Endothelial cell of umbilical vein (primary cell): ENCODE data around the gene SCP2. TPM values are rescaled to one million over a fixed set of nuclear protein-coding genes. Genes with fewer than 3 reads are reported as not detected.

ENCODE experiments used
- BruUV-seq: library from RNA; stranded (reverse); fragments of 400-500 nt; replicated peaks from 2 replicates; lab custom pipeline; 2021; lab: Mats Ljungman, UMichigan
- CTCF ChIA-PET: fragments of 300-600, 350-600 bp; sonication (Branson Sonifier 250); formaldehyde crosslinking; loops from one replicate; lab custom pipeline; 2021; ENCODE audit warnings: antibody characterized with exemption, inconsistent platforms; lab: Charles Lee
- POLR2A ChIA-PET: fragments of 300-600, 350-600 bp; sonication (Branson Sonifier 250); formaldehyde crosslinking; loops from one replicate; lab custom pipeline; 2021; ENCODE audit warnings: antibody characterized with exemption, inconsistent platforms; lab: Charles Lee
- DNase-seq: peaks from one replicate; pipeline ENCODE4 v3.0.0-alpha.2; 2011; ENCODE audit warnings: low read depth, low spot score
- FAIRE-seq: peaks from 2 replicates; lab custom pipeline; 2011; peaks lifted over from hg19 to GRCh38; lab: Jason Lieb, UNC
- H2AFZ ChIP-seq: 2 replicates; pipeline ENCODE4 v1.6.0; 2012; ENCODE audit warnings: low read depth, low read length, control low read depth, inconsistent platforms
- H3K27ac ChIP-seq: 2 replicates; pipeline ENCODE4 v1.5.1; 2011; ENCODE audit warnings: low read depth, mild to moderate bottlenecking, control low read depth, low read length, moderate library complexity; ENCODE audit not compliant: insufficient read depth
- H3K27me3 ChIP-seq, 2 experiments: 2 replicates each; pipeline versions ENCODE4 v1.6.0 to v1.6.1; 2011; ENCODE audit warnings: low read length in 2 of 2, mixed read lengths in 1 of 2; ENCODE audit not compliant: control insufficient read depth in 2 of 2, insufficient read depth in 2 of 2
- H3K36me3 ChIP-seq, 2 experiments: 2 replicates in 1 of 2; 3 replicates in 1 of 2; pipeline ENCODE4 v1.5.1; 2011; ENCODE audit warnings: low read length in 2 of 2, mild to moderate bottlenecking in 1 of 2, moderate library complexity in 1 of 2; ENCODE audit not compliant: control insufficient read depth in 2 of 2, insufficient read depth in 2 of 2; ENCODE audit errors: extremely low read depth in 1 of 2
- H3K4me1 ChIP-seq: 3 replicates; pipeline ENCODE4 v1.5.1; 2011; ENCODE audit warnings: mild to moderate bottlenecking, low read length; ENCODE audit not compliant: control insufficient read depth, insufficient read depth; ENCODE audit errors: extremely low read depth
- H3K4me2 ChIP-seq: 2 replicates; pipeline ENCODE4 v1.6.1; 2011; ENCODE audit warnings: low read length, control low read depth, mixed read lengths; ENCODE audit not compliant: insufficient read depth
- H3K4me3 ChIP-seq, 3 experiments: fragments of 200-600 bp in 1 of 3; sonication (generic), shearing (Covaris generic) in 1 of 3; replicated peaks in 1 of 3; 2 replicates each; pipeline ENCODE4 v1.5.1; 2011 to 2016; ENCODE audit warnings: control low read depth in 3 of 3, low read length in 3 of 3, mild to moderate bottlenecking in 2 of 3, inconsistent platforms in 1 of 3, low read depth in 1 of 3, moderate library complexity in 1 of 3; ENCODE audit not compliant: insufficient read depth in 1 of 3
- H3K79me2 ChIP-seq: 2 replicates; pipeline ENCODE4 v1.6.0; 2012; ENCODE audit warnings: low read length, inconsistent platforms; ENCODE audit not compliant: control insufficient read depth, insufficient read depth
- H3K9ac ChIP-seq: replicated peaks from 2 replicates; pipeline ENCODE3; 2011; ENCODE audit warnings: low read length, control low read depth; ENCODE audit not compliant: insufficient read depth; ENCODE audit errors: extremely low read depth
- H3K9me1 ChIP-seq: replicated peaks from 3 replicates; pipeline ENCODE4 v1.6.0; 2011; ENCODE audit warnings: mild to moderate bottlenecking, low read length; ENCODE audit not compliant: control insufficient read depth, insufficient read depth; ENCODE audit errors: extremely low read depth
- H3K9me3 ChIP-seq: replicated peaks from 2 replicates; pipeline ENCODE4 v1.5.1; 2012; ENCODE audit warnings: low read length, inconsistent platforms; ENCODE audit not compliant: control insufficient read depth, insufficient read depth
- H4K20me1 ChIP-seq: replicated peaks from 2 replicates; pipeline ENCODE3; 2011; ENCODE audit warnings: mild to moderate bottlenecking, low read length; ENCODE audit not compliant: control insufficient read depth, insufficient read depth; ENCODE audit errors: extremely low read depth
- EZH2 ChIP-seq: IDR thresholded peaks from 2 replicates; pipeline ENCODE4 v1.6.1; 2012; ENCODE audit warnings: borderline replicate concordance, low read depth, mild to moderate bottlenecking, moderate library complexity, low read length, inconsistent platforms; ENCODE audit not compliant: severe bottlenecking
- FOS ChIP-seq: IDR thresholded peaks from 2 replicates; pipeline ENCODE4 v1.6.1; 2011; ENCODE audit warnings: mild to moderate bottlenecking, low read length, moderate library complexity, borderline replicate concordance; ENCODE audit not compliant: insufficient read depth
- GATA2 ChIP-seq: IDR thresholded peaks from 2 replicates; pipeline ENCODE4 v1.7.0; 2011; ENCODE audit warnings: low read depth, mild to moderate bottlenecking, moderate library complexity, mixed read lengths, low read length; ENCODE audit not compliant: insufficient read length, insufficient read depth
- JUN ChIP-seq: IDR thresholded peaks from 2 replicates; pipeline ENCODE4 v1.6.1; 2011; ENCODE audit warnings: borderline replicate concordance, low read depth; ENCODE audit not compliant: insufficient read length, insufficient read depth
- MYC ChIP-seq: IDR thresholded peaks from one replicate; pipeline ENCODE4 v1.6.1; 2011; ENCODE audit warnings: mild to moderate bottlenecking, low read depth, low read length
- POLR2A ChIP-seq: IDR thresholded peaks from 2 replicates; pipeline ENCODE4 v1.6.1; 2012; ENCODE audit warnings: low read depth, mild to moderate bottlenecking, control low read depth, low read length
- POLR2AphosphoS5 ChIP-seq: IDR thresholded peaks from 2 replicates; pipeline ENCODE4 v1.6.1; 2012; ENCODE audit warnings: low read depth, mild to moderate bottlenecking, control low read depth, low read length, moderate library complexity; ENCODE audit not compliant: insufficient read depth
- dilution Hi-C: fragments of 300-500 bp; cut with MboI; formaldehyde crosslinking; loops from one replicate; pipeline ENCODE4 v1.15.0; 2019; ENCODE audit warnings: low sequenced_read_pairs; ENCODE audit not compliant: extremely low pct_ligation_motif_present
- intact Hi-C: fragments of 100-400 bp; cut with micrococcal nuclease; formaldehyde crosslinking; loops from one replicate; pipeline ENCODE4 v1.10.0; 2022
- polyA plus RNA-seq, 4 experiments: library from polyadenylated mRNA; depleted of rRNA in 3 of 4; stranded (reverse) in 3 of 4; unstranded in 1 of 4; fragments of >200 nt; gene quantifications; 2 replicates each; pipeline versions ENCODE4 v1.2.1 to v1.2.3, GENCODE V29; 2011 to 2012; ENCODE audit warnings: missing spikeins in 1 of 4
- total RNA-seq: library from RNA; stranded (reverse); gene quantifications from 2 replicates; pipeline ENCODE4 v1.2.3, GENCODE V29; 2021
- TF ChIP-seq, protein P1 (sequence below): IDR thresholded peaks from 2 replicates; pipeline ENCODE4 v1.6.1; 2011; ENCODE audit not compliant: insufficient read depth, insufficient read length
- TF ChIP-seq, protein P2 (sequence below), 2 donors: IDR thresholded peaks; 1 replicate in 1 of 2; 2 replicates in 1 of 2; pipeline ENCODE4 v1.5.1; 2011; ENCODE audit warnings: low read length in 2 of 2, mild to moderate bottlenecking in 2 of 2, moderate library complexity in 2 of 2, control low read depth in 1 of 2, inconsistent platforms in 1 of 2, low read depth in 1 of 2; ENCODE audit not compliant: insufficient read depth in 1 of 2; ENCODE audit errors: extremely low read depth in 1 of 2

Gene SCP2
- total and polyA plus RNA-seq, 2 donors (not counting 3 experiments of a cell fraction or from before 2014, with no cell fraction given): 42.4 to 92.7 TPM

DNA sequence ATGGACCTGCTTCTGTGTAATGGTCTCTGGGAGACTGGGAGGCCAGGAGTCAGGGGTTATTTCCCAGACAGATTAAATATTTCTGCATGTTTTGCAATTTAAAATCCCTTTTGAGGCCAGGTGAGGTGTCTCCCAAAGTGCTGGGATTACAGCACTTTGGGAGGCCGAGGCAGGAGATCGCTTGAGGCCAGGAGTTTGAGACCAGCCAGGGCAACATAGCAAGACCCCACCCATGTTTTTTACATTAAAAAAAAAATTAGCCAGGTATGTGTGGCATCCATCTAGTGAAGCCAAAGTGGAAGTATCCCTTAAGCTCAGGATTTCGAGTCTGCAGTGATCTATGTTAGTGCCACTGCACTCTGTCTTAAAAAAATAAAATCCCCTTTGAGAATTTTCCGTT is 39.6 kb upstream of the SCP2 start:
- H3K79me2 ChIP-seq: no peaks in the 10 kb centered on the region
- DNase-seq (no peak), FAIRE-seq (no peak)
- no TSS peak for BruUV-seq
- H3K9me3 ChIP-seq: no peaks in the 10 kb centered on the region
- H4K20me1 ChIP-seq: no peaks in the 10 kb centered on the region
- intact Hi-C loops: no loop called here
- ChIA-PET POLR2A (no interaction called here), CTCF (interaction anchor here (0.8 to 1.2 kb wide), 3 partner anchors 14 to 295 kb away, joined by 3 read pairs; no protein-coding TSS in a partner anchor)
- no peaks in the 10 kb centered on the region for H3K27me3 ChIP-seq
- TF ChIP-seq, protein P1, sequence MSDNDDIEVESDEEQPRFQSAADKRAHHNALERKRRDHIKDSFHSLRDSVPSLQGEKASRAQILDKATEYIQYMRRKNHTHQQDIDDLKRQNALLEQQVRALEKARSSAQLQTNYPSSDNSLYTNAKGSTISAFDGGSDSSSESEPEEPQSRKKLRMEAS: no peak
- TF ChIP-seq JUN: no peak
- no peak for TF ChIP-seq POLR2A
- TF ChIP-seq FOS: no peak
- no peak for TF ChIP-seq EZH2
- no peak for TF ChIP-seq GATA2
- TF ChIP-seq, protein P2, sequence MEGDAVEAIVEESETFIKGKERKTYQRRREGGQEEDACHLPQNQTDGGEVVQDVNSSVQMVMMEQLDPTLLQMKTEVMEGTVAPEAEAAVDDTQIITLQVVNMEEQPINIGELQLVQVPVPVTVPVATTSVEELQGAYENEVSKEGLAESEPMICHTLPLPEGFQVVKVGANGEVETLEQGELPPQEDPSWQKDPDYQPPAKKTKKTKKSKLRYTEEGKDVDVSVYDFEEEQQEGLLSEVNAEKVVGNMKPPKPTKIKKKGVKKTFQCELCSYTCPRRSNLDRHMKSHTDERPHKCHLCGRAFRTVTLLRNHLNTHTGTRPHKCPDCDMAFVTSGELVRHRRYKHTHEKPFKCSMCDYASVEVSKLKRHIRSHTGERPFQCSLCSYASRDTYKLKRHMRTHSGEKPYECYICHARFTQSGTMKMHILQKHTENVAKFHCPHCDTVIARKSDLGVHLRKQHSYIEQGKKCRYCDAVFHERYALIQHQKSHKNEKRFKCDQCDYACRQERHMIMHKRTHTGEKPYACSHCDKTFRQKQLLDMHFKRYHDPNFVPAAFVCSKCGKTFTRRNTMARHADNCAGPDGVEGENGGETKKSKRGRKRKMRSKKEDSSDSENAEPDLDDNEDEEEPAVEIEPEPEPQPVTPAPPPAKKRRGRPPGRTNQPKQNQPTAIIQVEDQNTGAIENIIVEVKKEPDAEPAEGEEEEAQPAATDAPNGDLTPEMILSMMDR (IDR thresholded peaks at IDR 0.05; ENCODE audit: extremely low read depth in 1 of 2, insufficient read depth in 1 of 2, low read depth in 1 of 2, low read length in 2 of 2): no peak
- TF ChIP-seq MYC: no peak
- TF ChIP-seq POLR2AphosphoS5: no peak
- H3K4me2 ChIP-seq: no peak overlapping the region
- no peaks in the 10 kb centered on the region for H3K9me1 ChIP-seq
- no peak overlapping the region for H3K27ac ChIP-seq
- H2AFZ ChIP-seq: no peak overlapping the region
- no peak overlapping the region for H3K4me3 ChIP-seq
- no peak overlapping the region for H3K9ac ChIP-seq
- H3K4me1 ChIP-seq: no peaks in the 10 kb centered on the region
- no peaks in the 10 kb centered on the region for H3K36me3 ChIP-seq
- dilution Hi-C loops: no loop called here
